Measurements from ENCODE around the gene TMEM266.

The TMEM266 gene

GRCh38 chr15:76158815-76159214 is 99.0 kb downstream of the TMEM266 start:
- Histone ChIP-seq H3K36me3 (ENCODE audit: control insufficient read depth in 2 of 2, insufficient read depth in 2 of 2, low read length in 2 of 2) (no peaks in the 10 kb centered on the region), H3K27me3 (ENCODE audit: control insufficient read depth in 2 of 2, insufficient read depth in 2 of 2, low read length in 2 of 2) (peaks cover 0 to 4% of the 10 kb centered on the region in 2 donors), H3K4me3 (ENCODE audit: low read length in 2 of 2) (no peak overlapping the region), H3K4me1 (ENCODE audit: control insufficient read depth in 2 of 2, insufficient read depth in 2 of 2, low read length in 2 of 2) (peaks cover 5 to 6% of the 10 kb centered on the region in 2 donors), H3K27ac (ENCODE audit: low read depth in 2 of 2, low read length in 2 of 2) (no peak overlapping the region), H3K9me3 (ENCODE audit: control insufficient read depth in 2 of 2, low read length in 2 of 2) (no peaks in the 10 kb centered on the region), H3K9ac (ENCODE audit: low read depth in 1 of 2, low read length in 2 of 2) (no peak overlapping the region)

GRCh38 chr15:76159282-76159681 is 99.5 kb downstream of the TMEM266 start:
- no peak overlapping the region for H3K9ac ChIP-seq (ENCODE audit: low read depth in 1 of 2, low read length in 2 of 2)
- no peak overlapping the region for H3K27ac ChIP-seq (ENCODE audit: low read depth in 2 of 2, low read length in 2 of 2)
- peaks cover 5 to 6% of the 10 kb centered on the region in 2 donors for H3K4me1 ChIP-seq (ENCODE audit: control insufficient read depth in 2 of 2, insufficient read depth in 2 of 2, low read length in 2 of 2)
- no peaks in the 10 kb centered on the region for H3K36me3 ChIP-seq (ENCODE audit: control insufficient read depth in 2 of 2, insufficient read depth in 2 of 2, low read length in 2 of 2)
- peaks cover 0 to 4% of the 10 kb centered on the region in 2 donors for H3K27me3 ChIP-seq (ENCODE audit: control insufficient read depth in 2 of 2, insufficient read depth in 2 of 2, low read length in 2 of 2)
- H3K4me3 ChIP-seq (ENCODE audit: low read length in 2 of 2) = no peak overlapping the region
- H3K9me3 ChIP-seq (ENCODE audit: control insufficient read depth in 2 of 2, low read length in 2 of 2) = no peaks in the 10 kb centered on the region

GRCh38 chr15:76160426-76161152 is 100.8 kb downstream of the TMEM266 start:
- Histone ChIP-seq H3K9ac (ENCODE audit: low read depth in 1 of 2, low read length in 2 of 2) (no peak overlapping the region), H3K4me3 (ENCODE audit: low read length in 2 of 2) (no peak overlapping the region), H3K9me3 (ENCODE audit: control insufficient read depth in 2 of 2, low read length in 2 of 2) (no peaks in the 10 kb centered on the region), H3K36me3 (ENCODE audit: control insufficient read depth in 2 of 2, insufficient read depth in 2 of 2, low read length in 2 of 2) (no peaks in the 10 kb centered on the region), H3K4me1 (ENCODE audit: control insufficient read depth in 2 of 2, insufficient read depth in 2 of 2, low read length in 2 of 2) (peaks cover 5 to 6% of the 10 kb centered on the region in 2 donors), H3K27ac (ENCODE audit: low read depth in 2 of 2, low read length in 2 of 2) (no peak overlapping the region), H3K27me3 (ENCODE audit: control insufficient read depth in 2 of 2, insufficient read depth in 2 of 2, low read length in 2 of 2) (peaks cover 0 to 7% of the 10 kb centered on the region in 2 donors)

- no peaks in the 10 kb centered on the region for H3K9me3 ChIP-seq (ENCODE audit: control insufficient read depth in 2 of 2, low read length in 2 of 2)
- H3K27me3 ChIP-seq (ENCODE audit: control insufficient read depth in 2 of 2, insufficient read depth in 2 of 2, low read length in 2 of 2) = peaks cover 0 to 7% of the 10 kb centered on the region in 2 donors
- H3K4me1 ChIP-seq (ENCODE audit: control insufficient read depth in 2 of 2, insufficient read depth in 2 of 2, low read length in 2 of 2) = peaks cover 5 to 6% of the 10 kb centered on the region in 2 donors
- no peak overlapping the region for H3K27ac ChIP-seq (ENCODE audit: low read depth in 2 of 2, low read length in 2 of 2)
- no peak overlapping the region for H3K9ac ChIP-seq (ENCODE audit: low read depth in 1 of 2, low read length in 2 of 2)
- H3K4me3 ChIP-seq (ENCODE audit: low read length in 2 of 2) = no peak overlapping the region
- no peaks in the 10 kb centered on the region for H3K36me3 ChIP-seq (ENCODE audit: control insufficient read depth in 2 of 2, insufficient read depth in 2 of 2, low read length in 2 of 2)
Observed at GRCh38 chr15:76161153-76162035, 101.6 kb downstream of the TMEM266 start.

- no peak overlapping the region for H3K9ac ChIP-seq (ENCODE audit: low read depth in 1 of 2, low read length in 2 of 2)
- H3K9me3 ChIP-seq (ENCODE audit: control insufficient read depth in 2 of 2, low read length in 2 of 2) = no peaks in the 10 kb centered on the region
- peaks cover 5 to 6% of the 10 kb centered on the region in 2 donors for H3K4me1 ChIP-seq (ENCODE audit: control insufficient read depth in 2 of 2, insufficient read depth in 2 of 2, low read length in 2 of 2)
- no peak overlapping the region for H3K4me3 ChIP-seq (ENCODE audit: low read length in 2 of 2)
- no peak overlapping the region for H3K27ac ChIP-seq (ENCODE audit: low read depth in 2 of 2, low read length in 2 of 2)
- H3K27me3 ChIP-seq (ENCODE audit: control insufficient read depth in 2 of 2, insufficient read depth in 2 of 2, low read length in 2 of 2) = peaks cover 0 to 7% of the 10 kb centered on the region in 2 donors
- H3K36me3 ChIP-seq (ENCODE audit: control insufficient read depth in 2 of 2, insufficient read depth in 2 of 2, low read length in 2 of 2) = no peaks in the 10 kb centered on the region
Observed at GRCh38 chr15:76162036-76162398, 102.2 kb downstream of the TMEM266 start.

GRCh38 chr15:76162784-76163456 is 103.1 kb downstream of the TMEM266 start:
- peaks cover 5 to 6% of the 10 kb centered on the region in 2 donors for H3K4me1 ChIP-seq (ENCODE audit: control insufficient read depth in 2 of 2, insufficient read depth in 2 of 2, low read length in 2 of 2)
- no peaks in the 10 kb centered on the region for H3K36me3 ChIP-seq (ENCODE audit: control insufficient read depth in 2 of 2, insufficient read depth in 2 of 2, low read length in 2 of 2)
- no peak overlapping the region for H3K4me3 ChIP-seq (ENCODE audit: low read length in 2 of 2)
- peak overlapping the region; percentile 50 to 52 for H3K27ac ChIP-seq (ENCODE audit: low read depth in 2 of 2, low read length in 2 of 2)
- no peaks in the 10 kb centered on the region for H3K9me3 ChIP-seq (ENCODE audit: control insufficient read depth in 2 of 2, low read length in 2 of 2)
- no peak overlapping the region for H3K9ac ChIP-seq (ENCODE audit: low read depth in 1 of 2, low read length in 2 of 2)
- peaks cover 0 to 7% of the 10 kb centered on the region in 2 donors for H3K27me3 ChIP-seq (ENCODE audit: control insufficient read depth in 2 of 2, insufficient read depth in 2 of 2, low read length in 2 of 2)

GRCh38 chr15:76163457-76164295 is 103.9 kb downstream of the TMEM266 start:
- peak overlapping the region; percentile 50 to 52 for H3K27ac ChIP-seq (ENCODE audit: low read depth in 2 of 2, low read length in 2 of 2)
- no peak overlapping the region for H3K4me3 ChIP-seq (ENCODE audit: low read length in 2 of 2)
- H3K4me1 ChIP-seq (ENCODE audit: control insufficient read depth in 2 of 2, insufficient read depth in 2 of 2, low read length in 2 of 2) = peaks cover 5 to 6% of the 10 kb centered on the region in 2 donors
- peaks cover 0 to 7% of the 10 kb centered on the region in 2 donors for H3K27me3 ChIP-seq (ENCODE audit: control insufficient read depth in 2 of 2, insufficient read depth in 2 of 2, low read length in 2 of 2)
- H3K9me3 ChIP-seq (ENCODE audit: control insufficient read depth in 2 of 2, low read length in 2 of 2) = no peaks in the 10 kb centered on the region
- H3K9ac ChIP-seq (ENCODE audit: low read depth in 1 of 2, low read length in 2 of 2) = no peak overlapping the region
- H3K36me3 ChIP-seq (ENCODE audit: control insufficient read depth in 2 of 2, insufficient read depth in 2 of 2, low read length in 2 of 2) = no peaks in the 10 kb centered on the region

- H3K27ac ChIP-seq (ENCODE audit: low read depth in 2 of 2, low read length in 2 of 2) = no peak overlapping the region
- H3K27me3 ChIP-seq (ENCODE audit: control insufficient read depth in 2 of 2, insufficient read depth in 2 of 2, low read length in 2 of 2) = peaks cover 0 to 7% of the 10 kb centered on the region in 2 donors
- no peaks in the 10 kb centered on the region for H3K9me3 ChIP-seq (ENCODE audit: control insufficient read depth in 2 of 2, low read length in 2 of 2)
- H3K36me3 ChIP-seq (ENCODE audit: control insufficient read depth in 2 of 2, insufficient read depth in 2 of 2, low read length in 2 of 2) = no peaks in the 10 kb centered on the region
- no peak overlapping the region for H3K4me3 ChIP-seq (ENCODE audit: low read length in 2 of 2)
- H3K4me1 ChIP-seq (ENCODE audit: control insufficient read depth in 2 of 2, insufficient read depth in 2 of 2, low read length in 2 of 2) = peaks cover 5 to 6% of the 10 kb centered on the region in 2 donors
- no peak overlapping the region for H3K9ac ChIP-seq (ENCODE audit: low read depth in 1 of 2, low read length in 2 of 2)
Observed at GRCh38 chr15:76164602-76165001, 104.8 kb downstream of the TMEM266 start.

- H3K4me1 ChIP-seq (ENCODE audit: control insufficient read depth in 2 of 2, insufficient read depth in 2 of 2, low read length in 2 of 2) = peaks cover 5 to 9% of the 10 kb centered on the region in 2 donors
- no peak overlapping the region for H3K4me3 ChIP-seq (ENCODE audit: low read length in 2 of 2)
- H3K27ac ChIP-seq (ENCODE audit: low read depth in 2 of 2, low read length in 2 of 2) = no peak overlapping the region
- no peaks in the 10 kb centered on the region for H3K36me3 ChIP-seq (ENCODE audit: control insufficient read depth in 2 of 2, insufficient read depth in 2 of 2, low read length in 2 of 2)
- no peak overlapping the region for H3K9ac ChIP-seq (ENCODE audit: low read depth in 1 of 2, low read length in 2 of 2)
- no peaks in the 10 kb centered on the region for H3K9me3 ChIP-seq (ENCODE audit: control insufficient read depth in 2 of 2, low read length in 2 of 2)
- peaks cover 0 to 6% of the 10 kb centered on the region in 2 donors for H3K27me3 ChIP-seq (ENCODE audit: control insufficient read depth in 2 of 2, insufficient read depth in 2 of 2, low read length in 2 of 2)
Observed at GRCh38 chr15:76165951-76166350, 106.2 kb downstream of the TMEM266 start.

All from mucosa of rectum (tissue), 2 donors.